AML-193 (cell line): ENCODE results near the gene EXOC3.
A peak's percentile ranks its signal among the peaks of the same experiment; 100 is the strongest.

Experiments used
- DNase-seq, 2 experiments: peaks; one replicate each; lab custom pipeline; 2025; lab: John Stamatoyannopoulos, UW

EXOC3 gene

GRCh38 chr5:456351-457194 is 13.6 kb downstream of the EXOC3 start:
- no peak for DNase-seq

GRCh38 chr5:457195-457961 is 14.4 kb downstream of the EXOC3 start:
- no peak for DNase-seq

- DNase-seq: no peak
Measured at GRCh38 chr5:458547-459353, 15.8 kb downstream of the EXOC3 start.

GRCh38 chr5:459562-460272 is 16.7 kb downstream of the EXOC3 start:
- no peak for DNase-seq

- no peak for DNase-seq
Measured at GRCh38 chr5:460273-460625, 17.3 kb downstream of the EXOC3 start.

GRCh38 chr5:462051-462481 is 19.1 kb downstream of the EXOC3 start:
- no peak for DNase-seq

- DNase-seq: no peak
Measured at GRCh38 chr5:463301-463700, 20.3 kb downstream of the EXOC3 start.

- DNase-seq: no peak
Measured at GRCh38 chr5:463952-464351, 21.0 kb downstream of the EXOC3 start.

GRCh38 chr5:464446-464842 is 21.5 kb downstream of the EXOC3 start:
- DNase-seq: no peak

GRCh38 chr5:464843-465590 is 22.0 kb downstream of the EXOC3 start:
- DNase-seq: no peak

GRCh38 chr5:465591-466403 is 22.8 kb downstream of the EXOC3 start:
- DNase-seq: no peak

- DNase-seq: no peak
Measured at GRCh38 chr5:466661-467310, 23.8 kb downstream of the EXOC3 start.

- DNase-seq: no peak
Measured at GRCh38 chr5:468401-468800, 25.4 kb downstream of the EXOC3 start.

- DNase-seq: no peak
Measured at GRCh38 chr5:469752-470483, 26.9 kb downstream of the EXOC3 start.

- no peak for DNase-seq
Measured at GRCh38 chr5:470961-471749, 28.2 kb downstream of the EXOC3 start.

GRCh38 chr5:471750-472058 is 28.7 kb downstream of the EXOC3 start:
- peak; percentile 12 to 26 for DNase-seq

- DNase-seq: no peak
Measured at GRCh38 chr5:472076-472655, 29.2 kb downstream of the EXOC3 start.
